ENCODE results near the gene EHBP1. TPM values are rescaled to one million over a fixed set of nuclear protein-coding genes. Genes with fewer than 3 reads are reported as not detected.

Gene EHBP1
- total and polyA plus RNA-seq, 2 experiments from 2014 or later: 27.2 to 47.9 TPM

GRCh38 chr2:63046552-63046951 lies 341.0 kb downstream of the EHBP1 start (continued):
- no peak for TF ChIP-seq ZNF462 (CRISPR knock-in tag; IDR thresholded peaks at IDR 0.05)

DNA sequence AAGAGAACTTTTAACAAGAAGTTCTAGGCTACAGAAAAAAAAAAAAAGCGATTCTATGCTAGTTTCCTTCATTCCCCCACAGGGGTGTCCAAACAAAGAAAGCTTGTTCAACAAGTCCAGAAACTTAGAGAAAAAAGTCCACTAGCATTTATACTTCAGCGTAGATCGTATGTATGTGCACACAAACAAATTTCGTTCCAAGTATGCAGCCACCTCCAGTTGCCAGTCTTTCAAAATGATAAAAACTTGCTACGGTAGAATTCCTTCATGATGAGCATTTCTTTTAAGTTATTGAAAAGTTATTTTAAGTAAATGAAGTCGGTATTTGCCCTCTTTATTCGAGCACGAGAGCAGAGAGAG lies 341.4 kb downstream of the EHBP1 start:
- peaks cover 10% of the 10 kb centered on the region for H3F3A ChIP-seq (replicated peaks; ENCODE audit: low read depth)
- Mint-ChIP-seq H3K9me3 (no peaks in the 10 kb centered on the region; the same call in 2 of the 3 replicates), H3K36me3 (ENCODE audit: low read depth) (peaks cover 7% of the 10 kb centered on the region; the same call in 1 of the 3 replicates), H3K4me3 (peak overlapping the region; percentile 73), H3K4me1 (peaks cover 51% of the 10 kb centered on the region), H3K27me3 (ENCODE audit: insufficient read depth, low read depth, poor library complexity) (peaks cover 81% of the 10 kb centered on the region), H3K27ac (no peak overlapping the region)
- H3K9me2 ChIP-seq (ENCODE audit: insufficient read depth): no peaks in the 10 kb centered on the region
- peaks cover 48% of the 10 kb centered on the region for H3K4me1 ChIP-seq (ENCODE audit: insufficient read depth)
- H2AFZ ChIP-seq: no peak overlapping the region
- DNase-seq (ENCODE audit: low spot score): no peak
- H3K27ac ChIP-seq (ENCODE audit: low read depth): no peak overlapping the region
- ATAC-seq: no peak
- peak overlapping the region; percentile 89 for H3K4me3 ChIP-seq
- peaks cover 5% of the 10 kb centered on the region; the same call in 1 of the 2 replicates for H4K20me1 ChIP-seq (replicated peaks; ENCODE audit: insufficient read depth)
- no peaks in the 10 kb centered on the region for H3K79me2 ChIP-seq (replicated peaks; ENCODE audit: insufficient read depth)
- H3K36me3 ChIP-seq (ENCODE audit: insufficient read depth): no peaks in the 10 kb centered on the region
- peak overlapping the region; percentile 96 for H3K4me2 ChIP-seq
- peaks cover 64% of the 10 kb centered on the region for H3K27me3 ChIP-seq (ENCODE audit: insufficient read depth)
- TF ChIP-seq POLR2AphosphoS5 (IDR thresholded peaks at IDR 0.05; ENCODE audit: low read depth): no peak
- TF ChIP-seq CREB1 (CRISPR knock-in tag; IDR thresholded peaks at IDR 0.05; ENCODE audit: low read depth): no peak
- no peak for TF ChIP-seq JUNB (IDR thresholded peaks at IDR 0.05; ENCODE audit: unreplicated experiment)
- TF ChIP-seq EZH2 (IDR thresholded peaks at IDR 0.05; ENCODE audit: low read depth, unreplicated experiment): no peak
- no peak for TF ChIP-seq NANOG (IDR thresholded peaks at IDR 0.05; ENCODE audit: borderline replicate concordance)
- TF ChIP-seq, protein P1, sequence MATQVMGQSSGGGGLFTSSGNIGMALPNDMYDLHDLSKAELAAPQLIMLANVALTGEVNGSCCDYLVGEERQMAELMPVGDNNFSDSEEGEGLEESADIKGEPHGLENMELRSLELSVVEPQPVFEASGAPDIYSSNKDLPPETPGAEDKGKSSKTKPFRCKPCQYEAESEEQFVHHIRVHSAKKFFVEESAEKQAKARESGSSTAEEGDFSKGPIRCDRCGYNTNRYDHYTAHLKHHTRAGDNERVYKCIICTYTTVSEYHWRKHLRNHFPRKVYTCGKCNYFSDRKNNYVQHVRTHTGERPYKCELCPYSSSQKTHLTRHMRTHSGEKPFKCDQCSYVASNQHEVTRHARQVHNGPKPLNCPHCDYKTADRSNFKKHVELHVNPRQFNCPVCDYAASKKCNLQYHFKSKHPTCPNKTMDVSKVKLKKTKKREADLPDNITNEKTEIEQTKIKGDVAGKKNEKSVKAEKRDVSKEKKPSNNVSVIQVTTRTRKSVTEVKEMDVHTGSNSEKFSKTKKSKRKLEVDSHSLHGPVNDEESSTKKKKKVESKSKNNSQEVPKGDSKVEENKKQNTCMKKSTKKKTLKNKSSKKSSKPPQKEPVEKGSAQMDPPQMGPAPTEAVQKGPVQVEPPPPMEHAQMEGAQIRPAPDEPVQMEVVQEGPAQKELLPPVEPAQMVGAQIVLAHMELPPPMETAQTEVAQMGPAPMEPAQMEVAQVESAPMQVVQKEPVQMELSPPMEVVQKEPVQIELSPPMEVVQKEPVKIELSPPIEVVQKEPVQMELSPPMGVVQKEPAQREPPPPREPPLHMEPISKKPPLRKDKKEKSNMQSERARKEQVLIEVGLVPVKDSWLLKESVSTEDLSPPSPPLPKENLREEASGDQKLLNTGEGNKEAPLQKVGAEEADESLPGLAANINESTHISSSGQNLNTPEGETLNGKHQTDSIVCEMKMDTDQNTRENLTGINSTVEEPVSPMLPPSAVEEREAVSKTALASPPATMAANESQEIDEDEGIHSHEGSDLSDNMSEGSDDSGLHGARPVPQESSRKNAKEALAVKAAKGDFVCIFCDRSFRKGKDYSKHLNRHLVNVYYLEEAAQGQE (IDR thresholded peaks at IDR 0.05; ENCODE audit: unreplicated experiment): no peak
- no peak for TF ChIP-seq ZNF114 (CRISPR knock-in tag; IDR thresholded peaks at IDR 0.05)

All from GM23338 (cell line).